T-cell (primary cell): ENCODE data around the gene EFEMP1. TPM values are rescaled to one million over a fixed set of nuclear protein-coding genes. Genes with fewer than 3 reads are reported as not detected.

ENCODE experiments used
- ATAC-seq, 4 experiments: fragments of 200-7000 bp in 3 of 4; fragments of 150-1000 bp in 1 of 4; cut with Tn5 transposase; replicated peaks in 1 of 4; 1 replicate in 3 of 4; 2 replicates in 1 of 4; pipeline ENCODE4 v1.10.0; 2021; ENCODE audit warnings: moderate library complexity in 3 of 4, mild to moderate bottlenecking in 2 of 4, moderate number of reproducible peaks in 1 of 4
- CTCF ChIA-PET, 2 donors: fragments of 300-600 bp; sonication (Branson Sonifier 250); formaldehyde crosslinking; loops; one replicate each; lab custom pipeline; 2022; ENCODE audit warnings: antibody characterized with exemption in 2 of 2; lab: Charles Lee
- POLR2A ChIA-PET, 2 donors: fragments of 300-600 bp; sonication (Branson Sonifier 250); formaldehyde crosslinking; loops; one replicate each; lab custom pipeline; 2022; ENCODE audit warnings: antibody characterized with exemption in 2 of 2; lab: Charles Lee
- DNase-seq, 35 experiments: peaks; one replicate each; pipeline versions ENCODE4 v3.0.0 to v3.0.0-alpha.2; 2013 to 2023
- H3K27ac ChIP-seq: one replicate; pipeline ENCODE4 v1.5.1; 2013; ENCODE audit warnings: low read length
- H3K27me3 ChIP-seq, 2 experiments: replicated peaks in 1 of 2; 1 replicate in 1 of 2; 2 replicates in 1 of 2; pipeline versions ENCODE4 v1.6.1 to v1.7.0; 2013; ENCODE audit warnings: low read length in 1 of 2, mixed read lengths in 1 of 2; ENCODE audit not compliant: control insufficient read depth in 2 of 2, insufficient read depth in 2 of 2; ENCODE audit errors: extremely low read depth in 1 of 2
- H3K36me3 ChIP-seq, 2 donors: 1 replicate in 1 of 2; 2 replicates in 1 of 2; pipeline versions ENCODE4 v1.6.1 to v1.7.0; 2013; ENCODE audit warnings: low read length in 1 of 2; ENCODE audit not compliant: control insufficient read depth in 2 of 2, insufficient read depth in 1 of 2; ENCODE audit errors: extremely low read depth in 1 of 2
- H3K4me1 ChIP-seq, 2 experiments: 1 replicate in 1 of 2; 2 replicates in 1 of 2; pipeline versions ENCODE4 v1.6.1 to v1.7.0; 2013; ENCODE audit warnings: low read length in 2 of 2, mixed read lengths in 1 of 2; ENCODE audit not compliant: insufficient read depth in 2 of 2, control insufficient read depth in 1 of 2; ENCODE audit errors: extremely low read depth in 1 of 2
- H3K4me3 ChIP-seq, 2 donors: 1 replicate in 1 of 2; 2 replicates in 1 of 2; pipeline versions ENCODE4 v1.5.1 to v1.7.0; 2013; ENCODE audit warnings: mild to moderate bottlenecking in 2 of 2, low read length in 1 of 2, moderate library complexity in 1 of 2; ENCODE audit not compliant: control insufficient read depth in 1 of 2; ENCODE audit errors: extremely low read depth in 1 of 2
- H3K9me3 ChIP-seq: 2 replicates; pipeline ENCODE4 v1.7.0; 2013
- H3K27ac Mint-ChIP-seq, 2 donors: one replicate each; pipeline ENCODE4 v1.8.0; 2020 to 2021; ENCODE audit warnings: mild to moderate bottlenecking in 2 of 2, mixed read lengths in 2 of 2
- H3K27me3 Mint-ChIP-seq, 2 donors: one replicate each; pipeline ENCODE4 v1.8.0; 2021 to 2022; ENCODE audit warnings: mixed read lengths in 2 of 2
- H3K36me3 Mint-ChIP-seq: one replicate; pipeline ENCODE4 v1.8.0; 2021; ENCODE audit warnings: mixed read lengths
- H3K4me1 Mint-ChIP-seq, 3 donors: one replicate each; pipeline ENCODE4 v1.8.0; 2020 to 2022; ENCODE audit warnings: mixed read lengths in 3 of 3, mild to moderate bottlenecking in 1 of 3
- H3K4me3 Mint-ChIP-seq, 3 donors: one replicate each; pipeline ENCODE4 v1.8.0; 2020 to 2022; ENCODE audit warnings: mild to moderate bottlenecking in 3 of 3, mixed read lengths in 3 of 3, moderate library complexity in 3 of 3
- H3K9me3 Mint-ChIP-seq, 3 donors: one replicate each; pipeline ENCODE4 v1.8.0; 2020 to 2022; ENCODE audit warnings: mixed read lengths in 3 of 3
- WGBS: methylation state at CpG from one replicate; pipeline ENCODE4 v1.1.5; 2013; ENCODE audit warnings: missing lambda C conversion rate; ENCODE audit not compliant: insufficient coverage; 5-methylcytosine and 5-hydroxymethylcytosine counted together
- total RNA-seq, 35 experiments: library from RNA in 6 of 35; stranded (reverse) in 6 of 35; fragments of 120-200 nt in 1 of 35; gene quantifications; one replicate each; pipeline versions ENCODE4 v1.2.1 to v1.2.4 and lab custom pipeline; 2013 to 2026

EFEMP1 gene
- total RNA-seq, 5 donors from 2014 or later (not counting 1 experiment from before 2014, with no cell fraction given): 0.30 to 0.95 (median 0.73) TPM; not detected in 2

- 100% methylated on average over 1 of the region's 5 CpGs for WGBS
- H3K27ac ChIP-seq: no peak overlapping the region
- no peaks in the 10 kb centered on the region for H3K4me1 Mint-ChIP-seq
- no peaks in the 10 kb centered on the region for H3K9me3 Mint-ChIP-seq
- H3K36me3 Mint-ChIP-seq: no peaks in the 10 kb centered on the region
- no peak for ATAC-seq
- no peaks in the 10 kb centered on the region for H3K27me3 ChIP-seq
- H3K27ac Mint-ChIP-seq: no peak overlapping the region
- ChIA-PET POLR2A (no interaction called here), CTCF (no interaction called here)
- no peak for DNase-seq
- no peak overlapping the region for H3K4me3 Mint-ChIP-seq
- no peak overlapping the region for H3K4me3 ChIP-seq
- no peaks in the 10 kb centered on the region for H3K36me3 ChIP-seq
- peaks cover 4 to 17% of the 10 kb centered on the region in 2 donors for H3K27me3 Mint-ChIP-seq
- no peaks in the 10 kb centered on the region for H3K9me3 ChIP-seq
- H3K4me1 ChIP-seq: no peaks in the 10 kb centered on the region
Measured at GRCh38 chr2:55951533-55951932, 28.0 kb upstream of the EFEMP1 start.

GRCh38 chr2:55949613-55950012, 26.0 kb upstream of the EFEMP1 start:
- no peak overlapping the region for H3K4me3 Mint-ChIP-seq
- no peaks in the 10 kb centered on the region for H3K4me1 Mint-ChIP-seq
- H3K27ac Mint-ChIP-seq: no peak overlapping the region
- ChIA-PET CTCF (no interaction called here), POLR2A (no interaction called here)
- H3K4me1 ChIP-seq: no peaks in the 10 kb centered on the region
- H3K4me3 ChIP-seq: no peak overlapping the region
- H3K36me3 Mint-ChIP-seq: no peaks in the 10 kb centered on the region
- no peak overlapping the region for H3K27ac ChIP-seq
- no CpG with 5 or more reads among the region's 2 CpGs for WGBS
- H3K27me3 ChIP-seq: no peaks in the 10 kb centered on the region
- DNase-seq: no peak
- H3K36me3 ChIP-seq: no peaks in the 10 kb centered on the region
- ATAC-seq: no peak
- H3K9me3 Mint-ChIP-seq: peaks cover 0 to 4% (median 0%) of the 10 kb centered on the region in 3 donors
- H3K9me3 ChIP-seq: no peaks in the 10 kb centered on the region
- peaks cover 4 to 17% of the 10 kb centered on the region in 2 donors for H3K27me3 Mint-ChIP-seq

GRCh38 chr2:55949211-55949610, 25.6 kb upstream of the EFEMP1 start:
- H3K4me1 Mint-ChIP-seq: no peaks in the 10 kb centered on the region
- Histone ChIP-seq H3K4me1 (no peaks in the 10 kb centered on the region), H3K9me3 (no peaks in the 10 kb centered on the region), H3K4me3 (no peak overlapping the region), H3K36me3 (no peaks in the 10 kb centered on the region), H3K27me3 (no peaks in the 10 kb centered on the region), H3K27ac (no peak overlapping the region)
- H3K27me3 Mint-ChIP-seq: peaks cover 4 to 17% of the 10 kb centered on the region in 2 donors
- H3K27ac Mint-ChIP-seq: no peak overlapping the region
- no peak for DNase-seq
- no peak overlapping the region for H3K4me3 Mint-ChIP-seq
- ChIA-PET CTCF (no interaction called here), POLR2A (no interaction called here)
- no peak for ATAC-seq
- no peaks in the 10 kb centered on the region for H3K36me3 Mint-ChIP-seq
- H3K9me3 Mint-ChIP-seq: peaks cover 0 to 4% (median 0%) of the 10 kb centered on the region in 3 donors

GRCh38 chr2:55948176-55948923, 24.8 kb upstream of the EFEMP1 start:
- Histone ChIP-seq H3K27ac (no peak overlapping the region), H3K4me1 (no peaks in the 10 kb centered on the region), H3K36me3 (no peaks in the 10 kb centered on the region), H3K27me3 (no peaks in the 10 kb centered on the region), H3K9me3 (no peaks in the 10 kb centered on the region), H3K4me3 (no peak overlapping the region)
- Mint-ChIP-seq H3K4me3 (no peak overlapping the region), H3K9me3 (peaks cover 0 to 4% (median 0%) of the 10 kb centered on the region in 3 donors), H3K4me1 (no peaks in the 10 kb centered on the region), H3K27me3 (peaks cover 4 to 17% of the 10 kb centered on the region in 2 donors), H3K36me3 (no peaks in the 10 kb centered on the region), H3K27ac (no peak overlapping the region)
- ChIA-PET CTCF (no interaction called here), POLR2A (interaction anchor here in 1 of 2 donors (0.6 kb wide), 1 partner anchor 17 kb away, joined by 5 read pairs; no protein-coding TSS in a partner anchor)
- DNase-seq (no peak), ATAC-seq (no peak)

GRCh38 chr2:55947752-55948151, 24.2 kb upstream of the EFEMP1 start:
- CTCF ChIA-PET: no interaction called here
- Histone ChIP-seq H3K36me3 (no peaks in the 10 kb centered on the region), H3K27me3 (no peaks in the 10 kb centered on the region), H3K27ac (no peak overlapping the region), H3K4me3 (no peak overlapping the region), H3K9me3 (no peaks in the 10 kb centered on the region), H3K4me1 (no peaks in the 10 kb centered on the region)
- ATAC-seq: no peak
- Mint-ChIP-seq H3K9me3 (peaks cover 0 to 4% (median 0%) of the 10 kb centered on the region in 3 donors), H3K4me1 (no peaks in the 10 kb centered on the region), H3K27ac (no peak overlapping the region), H3K36me3 (no peaks in the 10 kb centered on the region), H3K4me3 (no peak overlapping the region), H3K27me3 (peaks cover 4 to 17% of the 10 kb centered on the region in 2 donors)
- POLR2A ChIA-PET: no interaction called here
- DNase-seq: no peak
- WGBS: no CpG with 5 or more reads among the region's 4 CpGs

- H3K4me3 ChIP-seq: no peak overlapping the region
- DNase-seq (no peak), ATAC-seq (no peak)
- ChIA-PET CTCF (no interaction called here), POLR2A (no interaction called here)
- Mint-ChIP-seq H3K27me3 (peaks cover 4 to 17% of the 10 kb centered on the region in 2 donors), H3K4me1 (no peaks in the 10 kb centered on the region), H3K36me3 (no peaks in the 10 kb centered on the region), H3K9me3 (peaks cover 0 to 4% (median 0%) of the 10 kb centered on the region in 3 donors), H3K4me3 (no peak overlapping the region), H3K27ac (no peak overlapping the region)
- H3K4me1 ChIP-seq: no peaks in the 10 kb centered on the region
- H3K27ac ChIP-seq: no peak overlapping the region
- WGBS: no CpG with 5 or more reads among the region's 1 CpG
- no peaks in the 10 kb centered on the region for H3K9me3 ChIP-seq
- no peaks in the 10 kb centered on the region for H3K27me3 ChIP-seq
- H3K36me3 ChIP-seq: no peaks in the 10 kb centered on the region
Measured at GRCh38 chr2:55946793-55947192, 23.2 kb upstream of the EFEMP1 start.
